ENCODE data around the gene TRABD2B.

TRABD2B gene

GRCh38 chr1:47881505-47882442, 115.4 kb downstream of the TRABD2B start:
- DNase-seq (ENCODE audit: low read depth in 2 of 2), result no peak

DNA sequence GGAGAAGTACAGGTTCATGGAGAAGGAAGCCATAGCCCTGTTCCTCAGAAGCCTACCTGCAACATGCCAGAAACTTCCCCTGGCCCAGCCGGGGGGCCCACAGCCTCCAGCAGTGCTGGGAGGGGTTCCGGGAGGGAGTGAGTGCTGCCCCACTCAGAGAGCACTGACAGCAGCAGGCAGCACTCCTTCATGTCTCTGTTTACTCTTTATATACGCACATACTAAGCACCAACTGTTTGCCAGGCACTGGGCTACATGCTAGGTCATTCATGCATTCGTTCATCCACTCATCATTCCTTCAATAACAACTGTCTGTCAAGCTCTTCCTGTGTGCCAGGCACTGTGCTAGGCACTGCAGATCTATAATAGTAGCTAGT, 120.6 kb downstream of the TRABD2B start:
- DNase-seq (ENCODE audit: low read depth in 2 of 2), result no peak

DNA sequence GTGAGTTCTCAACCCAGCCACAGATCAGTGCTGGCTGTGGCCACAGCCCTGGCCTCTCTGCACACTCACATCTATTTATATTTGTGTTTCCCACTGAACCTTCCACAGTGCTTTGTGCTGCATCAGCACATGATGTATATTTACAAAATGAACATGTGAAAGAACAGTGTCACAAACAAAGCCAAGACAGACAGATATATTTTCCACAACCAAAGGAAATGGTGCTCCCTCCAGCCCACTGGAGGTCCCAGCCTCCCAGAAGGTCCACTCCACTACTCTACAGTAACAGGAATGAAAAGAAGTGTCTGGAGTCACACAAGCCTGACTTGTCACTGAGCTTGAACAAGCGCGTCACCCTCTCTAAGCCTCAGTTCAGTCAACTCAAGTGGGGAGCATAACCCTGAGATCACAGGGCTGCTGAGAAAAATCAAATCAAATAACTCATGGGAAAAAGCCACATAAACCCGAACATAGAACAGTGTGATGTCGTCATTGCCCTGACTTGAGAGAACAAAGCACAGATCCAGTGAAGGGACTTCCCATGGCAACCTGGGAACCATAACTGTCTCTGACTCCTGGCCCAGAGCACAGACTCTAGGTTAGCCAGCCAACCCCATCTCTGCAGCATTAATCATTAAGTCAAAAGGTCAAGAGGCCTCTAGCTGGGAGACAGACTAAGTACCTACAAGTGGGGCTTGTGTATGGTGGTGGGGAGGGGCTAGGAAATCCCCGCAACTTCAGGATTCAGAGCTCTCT, 121.2 kb downstream of the TRABD2B start:
- no peak for DNase-seq (ENCODE audit: low read depth in 2 of 2)

GRCh38 chr1:47875036-47875435, 122.1 kb downstream of the TRABD2B start:
- DNase-seq (ENCODE audit: low read depth in 2 of 2), result no peak

GRCh38 chr1:47873337-47873736, 123.8 kb downstream of the TRABD2B start:
- no peak for DNase-seq (ENCODE audit: low read depth in 2 of 2)

GRCh38 chr1:47872886-47873285, 124.3 kb downstream of the TRABD2B start:
- no peak for DNase-seq (ENCODE audit: low read depth in 2 of 2)

DNA sequence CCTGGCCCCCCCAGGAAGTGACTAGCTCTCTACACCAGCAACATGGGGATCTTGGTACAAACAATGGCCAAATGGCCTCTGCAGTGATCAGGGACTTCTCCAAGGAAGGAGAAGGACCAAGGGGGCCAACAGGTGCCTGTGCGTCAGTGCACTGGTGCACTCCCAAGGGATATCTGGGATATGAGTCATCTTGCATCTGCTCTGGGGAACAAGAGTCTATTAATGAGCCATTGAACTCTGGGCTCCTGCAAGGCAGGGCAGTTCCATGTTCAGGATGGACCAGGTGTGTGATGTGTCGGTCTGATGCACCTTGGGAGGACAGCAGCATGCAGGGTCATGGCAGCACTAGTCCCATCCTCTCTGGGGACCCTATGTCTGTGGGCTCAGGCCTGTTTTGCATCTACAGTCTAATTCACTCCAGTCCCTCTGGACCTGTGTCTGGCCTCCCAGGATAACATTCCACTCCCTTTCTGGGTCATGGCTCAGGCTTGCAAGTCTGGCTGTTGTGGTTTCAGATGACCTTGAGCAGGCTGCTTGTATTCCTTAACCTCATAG, 125.3 kb downstream of the TRABD2B start:
- DNase-seq (ENCODE audit: low read depth in 2 of 2), result no peak

- no peak for DNase-seq (ENCODE audit: low read depth in 2 of 2)
Observed at GRCh38 chr1:47870946-47871676, 126.1 kb downstream of the TRABD2B start.

- DNase-seq (ENCODE audit: low read depth in 2 of 2), result no peak
Observed at GRCh38 chr1:47870480-47870879, 126.7 kb downstream of the TRABD2B start.

DNA sequence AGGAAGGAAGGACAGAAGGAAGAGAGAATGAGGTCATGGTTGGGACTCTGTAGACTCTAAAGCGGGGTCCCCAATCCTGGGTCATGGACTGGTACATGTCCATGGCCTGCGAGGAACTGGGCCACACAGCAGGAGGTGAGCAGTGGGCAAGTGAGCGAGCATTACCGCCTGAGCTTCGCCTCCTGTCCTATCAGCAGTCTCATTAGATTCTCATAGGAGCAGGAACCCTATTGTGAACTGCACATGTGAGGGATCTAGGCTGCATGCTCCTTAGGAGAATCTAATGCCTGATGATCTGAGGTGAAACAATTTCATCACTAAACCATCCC, 128.9 kb downstream of the TRABD2B start:
- DNase-seq (ENCODE audit: low read depth in 2 of 2), result no peak

- DNase-seq (ENCODE audit: low read depth in 2 of 2), result no peak
Observed at GRCh38 chr1:47867438-47868347, 129.5 kb downstream of the TRABD2B start.

DNA sequence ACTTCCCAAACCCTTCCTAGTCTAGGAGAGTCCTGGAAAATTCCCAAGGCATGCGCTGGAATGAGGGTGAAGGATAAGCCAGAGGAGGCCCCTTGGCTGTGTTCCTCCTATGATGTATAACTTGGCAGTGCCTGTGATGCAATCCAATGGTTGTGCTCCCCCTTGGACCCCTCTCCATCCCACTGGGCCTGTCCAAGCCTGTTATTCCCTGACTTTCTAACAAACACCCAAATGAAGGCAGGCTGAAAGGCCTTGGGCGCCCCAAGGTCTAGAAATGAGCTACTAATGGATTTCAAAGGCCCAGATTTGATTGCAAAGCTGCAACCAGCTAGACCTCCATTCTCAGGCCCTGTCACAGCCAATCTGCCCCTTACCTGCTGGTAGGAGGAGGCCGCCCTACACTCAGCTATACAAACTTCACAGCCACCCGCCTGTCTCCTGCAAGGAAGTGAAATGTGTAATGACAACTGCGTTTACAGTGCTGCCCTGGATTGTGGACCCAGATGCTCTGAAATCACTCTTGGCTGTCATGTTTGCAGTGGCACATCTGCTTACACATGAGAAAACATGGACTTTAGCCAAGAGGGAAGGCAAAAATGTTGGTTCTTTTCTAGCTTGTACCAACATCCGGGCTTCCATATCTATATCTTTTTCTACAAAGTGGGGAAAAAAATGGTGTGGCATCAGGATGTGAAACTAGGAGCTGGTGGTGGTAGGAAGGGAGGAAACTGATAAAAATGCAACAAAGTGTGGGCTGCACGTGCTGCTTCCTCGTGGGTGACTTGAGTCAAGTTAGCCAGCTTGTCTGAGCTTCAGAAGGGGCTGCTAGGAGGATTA, 130.4 kb downstream of the TRABD2B start:
- no peak for DNase-seq (ENCODE audit: low read depth in 2 of 2)

DNA sequence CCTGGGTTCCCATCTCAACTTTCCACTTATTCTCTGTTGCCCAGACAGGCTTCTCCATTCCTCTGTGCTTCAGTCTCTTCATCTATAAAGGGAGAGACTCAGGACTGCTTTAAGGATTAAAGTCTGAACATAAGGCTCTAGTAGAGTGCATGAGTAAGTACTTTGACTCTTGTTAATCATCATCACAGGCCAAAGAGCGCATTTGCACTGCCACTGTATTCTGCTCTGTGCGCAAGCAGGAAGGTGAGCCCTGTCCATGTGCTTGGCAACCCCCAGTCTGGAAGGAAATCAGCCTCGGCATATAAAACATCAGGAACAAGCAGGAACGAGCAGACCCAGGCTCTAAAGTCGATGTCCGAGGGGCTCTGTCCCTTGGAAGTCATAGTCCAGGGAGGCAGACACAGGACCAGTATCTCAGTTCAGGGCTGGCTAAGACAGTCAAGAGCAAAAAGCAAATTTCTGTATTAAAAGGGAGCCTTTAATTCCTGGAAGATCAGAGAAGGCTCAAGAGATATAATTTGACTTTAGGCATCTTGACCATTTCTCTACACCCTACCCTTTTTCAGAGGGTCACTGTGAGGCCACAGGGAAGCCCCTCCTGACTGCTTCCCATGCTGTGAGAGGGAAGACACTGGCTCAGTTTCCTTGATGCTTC, 131.2 kb downstream of the TRABD2B start:
- no peak for DNase-seq (ENCODE audit: low read depth in 2 of 2)

DNA sequence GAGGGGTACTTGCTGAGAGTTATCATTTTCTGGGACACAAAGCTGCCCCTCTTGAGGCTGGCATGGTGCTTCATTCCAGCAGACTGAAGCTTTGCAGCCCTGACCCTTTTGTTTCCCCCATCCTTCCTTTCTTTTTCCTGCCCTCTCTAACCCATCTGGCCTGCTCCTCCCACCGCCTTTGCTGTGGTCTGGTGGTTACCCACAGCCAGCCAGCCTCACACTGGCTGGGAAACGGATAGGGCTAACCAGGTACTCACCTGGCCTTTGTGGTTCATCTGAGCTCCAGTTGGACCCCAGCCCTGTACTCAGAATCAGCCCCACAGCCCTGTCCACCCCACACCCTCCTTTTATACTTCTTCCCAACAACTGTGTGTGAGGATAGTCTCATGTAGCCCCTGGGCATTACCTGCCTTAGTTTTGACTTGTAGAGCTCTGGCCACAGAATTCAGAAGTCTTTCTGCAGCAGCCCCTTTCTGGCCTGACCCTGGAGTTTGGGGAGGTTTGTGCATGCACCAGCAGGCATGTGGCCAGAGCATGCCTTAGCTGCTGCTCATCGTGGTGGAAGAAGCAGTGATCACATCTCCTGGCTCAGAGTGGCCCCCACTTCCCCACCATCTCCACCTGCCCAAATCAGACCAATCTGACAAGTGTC, 138.0 kb downstream of the TRABD2B start:
- no peak for DNase-seq (ENCODE audit: low read depth in 2 of 2)

DNA sequence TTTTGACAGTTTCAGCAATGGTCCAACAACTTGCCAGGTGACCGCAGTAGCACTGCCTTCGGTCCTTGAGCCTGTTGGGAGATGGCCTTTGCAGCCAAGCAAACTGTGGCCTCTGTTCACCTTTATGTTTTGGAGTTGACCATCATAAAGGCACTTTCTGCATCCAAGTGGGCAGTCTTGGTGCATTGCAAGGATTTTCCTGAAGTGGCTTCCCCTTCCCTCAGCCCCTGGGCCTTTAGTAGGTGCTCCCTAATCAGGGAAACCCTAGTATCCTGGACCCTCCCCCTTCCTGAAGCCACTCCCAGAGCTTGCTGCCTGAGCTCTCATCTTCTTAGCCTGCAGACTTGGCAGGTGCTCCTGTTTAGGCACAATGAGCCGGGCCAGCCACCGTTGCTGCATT, 140.2 kb downstream of the TRABD2B start:
- no peak for DNase-seq (ENCODE audit: low read depth in 2 of 2)

DNA sequence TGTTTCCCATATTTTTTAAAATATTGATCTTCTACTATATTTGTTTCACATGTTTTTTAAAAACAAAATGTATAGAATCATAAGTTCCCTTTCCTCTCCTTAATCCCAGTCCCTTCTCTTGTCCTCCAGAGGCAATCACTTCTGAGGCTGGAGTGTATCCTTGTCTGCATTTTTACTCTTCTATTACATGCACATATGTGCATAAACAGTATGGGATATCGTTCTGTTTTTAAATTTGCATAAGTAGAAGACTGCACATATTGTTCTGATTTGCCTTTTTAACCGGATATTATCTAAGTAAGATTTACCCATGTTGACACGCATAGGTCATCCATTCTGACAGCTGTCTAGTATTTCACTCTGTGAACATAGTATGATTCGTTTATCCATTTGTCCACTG, 142.0 kb downstream of the TRABD2B start:
- DNase-seq (ENCODE audit: low read depth in 2 of 2), result no peak

GRCh38 chr1:47854552-47855144, 142.5 kb downstream of the TRABD2B start:
- no peak for DNase-seq (ENCODE audit: low read depth in 2 of 2)

DNA sequence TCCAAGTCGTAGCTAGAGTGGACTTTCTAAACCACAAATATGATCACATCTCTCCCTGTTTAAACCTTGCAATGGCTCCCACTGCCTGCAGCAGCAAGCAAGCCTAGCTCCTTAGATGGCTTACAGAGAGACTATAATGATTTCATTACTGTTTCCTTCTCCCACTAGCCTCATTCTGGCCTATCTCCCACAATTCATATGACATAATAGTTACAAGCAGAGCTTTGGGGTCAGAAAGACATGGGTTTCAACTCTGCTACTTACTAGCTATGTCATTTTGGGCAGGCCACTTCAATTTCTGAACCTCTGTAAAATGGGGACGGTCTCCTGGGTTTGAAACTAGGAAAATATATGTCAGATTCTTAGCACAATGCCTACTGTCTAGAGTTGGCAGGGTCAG, 143.3 kb downstream of the TRABD2B start:
- no peak for DNase-seq (ENCODE audit: low read depth in 2 of 2)

DNA sequence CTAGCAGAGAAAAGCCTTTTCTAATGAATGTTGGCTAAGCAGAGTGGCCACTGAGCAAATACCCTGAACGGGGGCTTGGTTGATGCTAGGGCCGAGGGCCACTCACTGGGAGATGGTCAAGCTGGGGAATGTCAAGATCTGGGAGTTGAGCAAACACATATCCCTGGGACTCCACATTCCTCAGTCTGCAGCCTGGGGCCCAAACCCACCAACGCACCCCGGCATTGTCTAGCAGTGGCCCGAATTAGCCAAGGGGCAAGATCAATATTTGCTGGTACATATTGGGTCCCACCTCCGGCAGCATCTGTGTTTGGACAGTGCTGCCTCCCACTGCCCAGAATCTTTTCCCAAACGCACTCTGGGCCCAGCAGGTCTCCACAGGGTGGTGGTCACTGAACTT, 144.1 kb downstream of the TRABD2B start:
- no peak for DNase-seq (ENCODE audit: low read depth in 2 of 2)
